Measurements from ENCODE around the gene CDKN2AIPNL.

GRCh38 chr5:134457801-134458200, 46.1 kb upstream of the CDKN2AIPNL start:
- TF ChIP-seq, protein P1, sequence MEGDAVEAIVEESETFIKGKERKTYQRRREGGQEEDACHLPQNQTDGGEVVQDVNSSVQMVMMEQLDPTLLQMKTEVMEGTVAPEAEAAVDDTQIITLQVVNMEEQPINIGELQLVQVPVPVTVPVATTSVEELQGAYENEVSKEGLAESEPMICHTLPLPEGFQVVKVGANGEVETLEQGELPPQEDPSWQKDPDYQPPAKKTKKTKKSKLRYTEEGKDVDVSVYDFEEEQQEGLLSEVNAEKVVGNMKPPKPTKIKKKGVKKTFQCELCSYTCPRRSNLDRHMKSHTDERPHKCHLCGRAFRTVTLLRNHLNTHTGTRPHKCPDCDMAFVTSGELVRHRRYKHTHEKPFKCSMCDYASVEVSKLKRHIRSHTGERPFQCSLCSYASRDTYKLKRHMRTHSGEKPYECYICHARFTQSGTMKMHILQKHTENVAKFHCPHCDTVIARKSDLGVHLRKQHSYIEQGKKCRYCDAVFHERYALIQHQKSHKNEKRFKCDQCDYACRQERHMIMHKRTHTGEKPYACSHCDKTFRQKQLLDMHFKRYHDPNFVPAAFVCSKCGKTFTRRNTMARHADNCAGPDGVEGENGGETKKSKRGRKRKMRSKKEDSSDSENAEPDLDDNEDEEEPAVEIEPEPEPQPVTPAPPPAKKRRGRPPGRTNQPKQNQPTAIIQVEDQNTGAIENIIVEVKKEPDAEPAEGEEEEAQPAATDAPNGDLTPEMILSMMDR (IDR thresholded peaks at IDR 0.05) = no peak
- no peak for TF ChIP-seq POLR2A (IDR thresholded peaks at IDR 0.05; ENCODE audit: low read depth)
- TF ChIP-seq EP300 (IDR thresholded peaks at IDR 0.05) = no peak
